ENCODE data around the gene OARD1. TPM values are rescaled to one million over a fixed set of nuclear protein-coding genes. Genes with fewer than 3 reads are reported as not detected.
A peak's percentile ranks its signal among the peaks of the same experiment; 100 is the strongest.

OARD1 gene
- polyA plus RNA-seq, 5 donors: 39.3 to 60.3 (median 55.5) TPM

- DNase-seq: no peak
Observed at GRCh38 chr6:41049955-41050354, 22.2 kb downstream of the OARD1 start.

DNA sequence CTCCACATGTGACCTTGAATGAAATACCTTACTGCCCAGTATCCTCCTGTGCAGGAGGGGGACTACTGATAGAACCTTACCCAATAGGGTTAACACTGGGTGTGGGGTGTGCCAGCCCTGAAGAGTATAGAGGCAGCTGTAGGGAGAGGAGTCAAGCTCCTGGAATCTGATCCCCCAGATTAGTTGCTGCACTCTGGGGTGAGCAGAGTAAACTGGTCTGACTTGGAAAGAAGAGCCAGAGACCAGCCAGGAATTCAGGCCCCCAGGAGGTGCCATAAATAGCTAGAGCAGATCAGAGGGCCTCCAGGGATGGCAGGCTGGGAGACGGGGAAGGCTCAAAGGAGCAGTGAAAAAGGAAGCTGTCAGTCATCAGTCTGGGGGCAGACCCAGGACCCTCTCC, 22.6 kb downstream of the OARD1 start:
- DNase-seq: no peak

DNA sequence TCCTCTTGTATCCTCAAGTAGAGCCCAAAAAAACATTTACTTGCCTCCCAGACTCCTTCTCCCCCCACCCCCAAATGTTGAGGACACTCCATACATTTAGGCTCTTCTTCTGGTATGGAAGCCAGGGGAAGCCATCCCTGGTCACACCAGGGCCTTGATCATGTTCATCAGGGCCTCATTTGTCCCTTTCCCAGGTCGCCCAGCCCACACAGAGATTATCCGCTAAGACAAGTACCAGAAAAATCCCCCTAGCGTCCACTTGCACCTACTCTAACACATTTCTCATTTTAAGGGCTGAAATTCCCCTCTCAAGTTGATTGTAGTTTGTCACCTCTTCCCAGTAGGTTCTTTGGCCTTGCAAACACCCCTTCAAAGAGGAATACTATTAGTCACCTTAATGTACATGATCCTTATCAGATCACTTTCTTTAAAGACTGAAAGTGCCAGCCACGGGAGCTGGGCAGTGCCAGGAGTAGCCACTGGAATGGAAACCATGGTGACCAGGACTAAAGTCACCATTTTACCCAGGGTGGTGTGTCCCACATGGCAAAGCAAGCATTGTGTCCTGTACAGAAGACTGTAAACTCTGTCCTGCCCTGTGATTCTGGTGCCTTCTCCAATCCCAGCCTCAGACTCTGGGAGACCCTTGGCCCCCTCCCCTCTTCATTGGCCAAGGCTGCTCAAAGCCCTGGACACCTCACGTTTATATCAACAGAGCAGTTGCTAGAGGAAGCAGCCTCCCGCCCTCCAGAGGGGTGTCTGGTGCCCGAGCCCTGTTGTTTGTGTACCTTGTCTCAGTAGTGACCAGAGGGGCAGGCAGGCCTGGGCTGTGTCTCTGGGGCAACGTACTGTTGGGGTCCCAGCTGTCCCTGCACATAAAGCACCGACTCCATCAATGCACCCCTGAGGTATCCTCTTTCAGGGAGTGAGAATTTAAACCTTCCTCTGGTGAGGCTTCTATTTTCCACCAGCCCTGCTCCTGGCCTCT, 24.1 kb downstream of the OARD1 start:
- DNase-seq: no peak

DNA sequence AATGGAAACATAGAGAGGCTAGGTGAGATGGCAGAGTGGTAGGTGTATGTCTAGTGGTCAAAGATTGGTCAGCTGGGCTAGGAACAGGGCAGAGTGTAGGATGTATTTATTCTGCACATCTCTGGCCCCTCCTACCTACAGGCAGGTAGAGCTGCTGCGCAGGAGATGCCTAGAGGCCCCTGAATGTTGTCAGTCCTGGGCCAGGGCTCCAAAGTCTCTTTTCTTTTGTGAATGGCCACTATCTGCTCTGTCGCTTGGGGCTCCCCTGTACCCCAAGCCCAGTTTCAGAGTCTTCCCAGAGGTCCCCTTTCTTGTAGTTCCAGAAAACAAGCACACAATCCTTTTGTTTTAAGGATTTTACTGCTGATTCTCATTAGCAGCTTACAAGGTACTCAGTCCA, 24.9 kb downstream of the OARD1 start:
- DNase-seq: no peak

GRCh38 chr6:41046084-41046483, 26.1 kb downstream of the OARD1 start:
- no peak for DNase-seq

GRCh38 chr6:41045664-41046063, 26.5 kb downstream of the OARD1 start:
- DNase-seq: no peak

DNA sequence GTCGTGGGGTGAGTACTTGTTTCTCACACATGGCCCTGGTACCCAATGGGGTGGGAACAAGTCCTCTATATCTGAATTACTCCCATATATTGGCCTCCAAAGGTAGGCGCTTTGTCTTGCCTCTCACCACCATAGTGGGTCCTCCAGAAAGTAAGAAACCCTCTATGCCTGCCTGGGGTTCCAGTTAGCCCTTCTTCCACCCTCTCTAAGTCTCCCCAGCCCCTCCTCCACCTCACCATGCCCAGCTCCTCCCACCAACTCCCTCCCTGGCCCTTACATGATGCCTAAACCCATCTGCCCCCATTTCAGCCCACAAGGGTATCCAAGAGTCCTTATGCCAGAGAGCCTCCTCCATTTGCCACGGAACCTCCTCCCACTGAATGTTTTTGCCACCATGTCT, 29.0 kb downstream of the OARD1 start:
- DNase-seq: no peak

- no peak for DNase-seq
Observed at GRCh38 chr6:41042226-41043055, 29.7 kb downstream of the OARD1 start, which contains the start of gene TSPO2. TSS of gene TSPO2 (plus strand) at chr6:41042467. CDS start at chr6:41042986, 519 bp downstream.

DNA sequence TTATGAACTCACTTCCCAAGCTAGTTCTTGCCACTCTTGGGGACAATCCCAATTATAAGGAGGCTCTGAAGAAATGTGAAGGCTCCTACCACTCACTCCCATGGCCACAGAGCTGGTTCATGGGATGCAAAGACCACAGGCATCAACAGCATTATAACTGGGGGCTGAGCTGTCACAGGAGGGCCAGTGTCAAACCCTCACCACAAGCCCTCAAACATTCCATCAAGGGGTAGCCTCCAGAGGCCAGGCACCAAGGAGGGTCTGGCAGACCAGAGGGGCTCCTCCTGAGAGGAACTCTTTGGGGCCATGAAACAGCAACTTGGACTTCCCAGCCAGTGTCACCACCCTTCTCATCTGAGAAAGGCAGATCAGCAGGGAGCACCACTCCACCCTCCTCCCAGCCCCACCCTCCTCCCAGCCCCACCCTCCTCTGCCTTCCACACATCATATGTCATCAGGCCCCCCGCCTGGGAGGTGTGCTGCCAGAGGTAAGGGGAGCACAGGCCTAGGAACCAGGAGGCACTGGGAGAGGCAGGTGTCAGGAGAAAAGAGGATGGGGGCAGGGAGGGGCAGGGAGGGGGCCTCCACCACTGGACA, 31.1 kb downstream of the OARD1 start:
- DNase-seq: no peak

GRCh38 chr6:41040101-41040939, 31.8 kb downstream of the OARD1 start:
- DNase-seq: no peak

DNA sequence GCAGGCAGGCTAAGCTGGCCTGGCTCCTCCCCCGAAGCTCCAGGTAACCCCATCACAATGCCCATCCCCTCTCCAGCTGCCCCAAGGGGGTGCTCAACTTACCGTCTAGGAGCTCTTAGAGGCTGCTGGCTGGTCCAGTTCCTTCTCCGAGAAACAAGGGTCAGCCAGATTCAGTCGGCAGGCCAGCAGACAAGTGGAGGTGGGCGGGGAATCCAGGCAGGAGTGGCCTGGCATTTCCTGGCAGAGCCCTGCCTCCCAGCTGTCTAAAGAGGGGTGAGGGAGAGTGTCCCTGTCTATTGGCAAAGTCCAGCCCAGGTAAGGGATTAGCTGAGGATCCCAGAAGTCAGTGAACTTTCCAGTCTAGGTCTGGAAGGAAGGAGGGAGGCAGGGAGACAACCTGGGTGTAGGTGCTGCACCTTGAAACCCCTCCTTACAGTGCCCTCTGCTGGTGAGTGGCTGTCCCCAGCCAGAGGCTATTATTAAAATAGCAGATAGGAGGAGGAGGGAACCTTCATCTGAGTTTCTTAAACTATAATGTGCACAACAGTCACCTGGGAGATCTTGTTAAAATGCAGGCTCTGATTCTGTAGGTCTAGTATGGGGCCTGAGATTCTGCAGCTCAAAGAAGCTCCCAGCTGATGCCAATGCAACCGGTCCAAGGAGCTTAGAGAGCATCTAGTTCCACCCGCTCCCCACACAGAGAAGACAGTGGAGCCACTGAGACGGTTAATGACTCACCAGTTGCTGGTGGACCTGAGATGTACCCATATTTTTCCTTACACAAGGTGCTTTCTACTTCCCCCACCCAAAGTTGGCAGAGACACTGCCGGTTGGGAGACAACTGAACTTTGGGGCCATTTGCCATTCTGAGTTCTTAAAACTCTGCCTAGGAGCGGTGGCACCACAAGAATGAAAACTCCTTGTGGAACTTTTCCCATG, 32.8 kb downstream of the OARD1 start, which contains the start of gene UNC5CL:
UNC5CL (minus strand) TSS at position 162 of the 939 bp plus-strand sequence. CDS start 4,147 bp downstream, outside the sequence.
- peak in 1 of 2 donors; percentile 12 for DNase-seq

DNA sequence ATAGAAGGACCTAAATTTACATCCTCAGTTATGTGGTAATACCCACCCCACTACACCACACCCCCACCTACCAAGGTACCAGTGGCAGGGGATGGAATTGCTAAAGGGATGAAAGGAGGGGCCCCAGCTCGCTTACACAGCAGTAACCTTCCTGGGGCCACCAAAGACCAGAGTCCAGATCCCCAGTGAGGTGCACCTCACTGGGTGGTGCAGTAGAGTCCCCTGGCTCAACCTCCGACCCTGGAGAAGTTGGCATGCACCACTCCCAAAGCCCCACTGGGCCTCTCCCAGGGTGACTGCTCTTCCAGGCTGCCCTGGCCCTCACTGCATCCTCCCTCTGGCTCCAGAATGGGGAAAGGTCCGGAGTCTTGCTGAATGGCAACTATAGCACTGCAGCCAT, 34.0 kb downstream of the OARD1 start:
- no peak for DNase-seq

DNA sequence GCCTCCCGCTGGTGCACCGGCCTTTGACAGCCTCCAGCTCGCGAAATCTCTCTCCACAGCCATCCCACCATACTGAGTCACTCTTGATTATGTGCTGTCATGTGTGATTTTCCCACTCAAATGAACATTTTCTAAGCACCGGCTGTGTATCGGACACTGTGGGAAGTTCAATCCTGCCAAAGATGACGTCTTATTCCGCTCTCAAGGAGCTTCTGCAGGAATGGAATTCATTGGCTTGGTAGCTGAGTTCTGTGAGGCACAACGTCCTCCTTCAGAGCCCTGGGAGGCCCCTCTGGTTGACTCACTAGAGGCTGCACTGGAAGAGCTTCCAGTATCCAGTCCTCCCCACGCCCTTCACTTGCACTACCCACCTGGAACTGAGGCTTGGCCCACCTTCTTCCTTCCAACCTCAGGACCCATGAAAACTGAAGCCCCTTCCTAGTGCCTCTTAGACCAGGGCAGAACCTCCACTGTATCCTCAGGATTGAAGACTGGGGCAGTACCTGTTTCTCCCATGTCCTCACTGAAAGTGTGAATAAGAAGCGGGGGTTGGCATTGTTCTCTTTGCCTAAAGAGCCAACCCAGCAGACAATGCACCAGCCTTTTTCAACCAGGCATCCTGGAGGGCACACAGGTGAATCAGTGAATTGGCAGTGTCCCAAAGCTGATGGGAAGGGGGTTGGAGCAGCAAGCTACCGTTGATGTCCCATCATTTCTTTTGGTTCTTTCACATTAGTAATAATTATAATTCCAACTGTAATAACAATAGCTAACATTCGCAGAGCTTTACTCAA, 34.9 kb downstream of the OARD1 start:
- DNase-seq: no peak

- DNase-seq: no peak
Observed at GRCh38 chr6:41036601-41037000, 35.6 kb downstream of the OARD1 start.

- DNase-seq: no peak
Observed at GRCh38 chr6:41036186-41036585, 36.0 kb downstream of the OARD1 start.

GRCh38 chr6:41033776-41034175, 38.4 kb downstream of the OARD1 start:
- no peak for DNase-seq

DNA sequence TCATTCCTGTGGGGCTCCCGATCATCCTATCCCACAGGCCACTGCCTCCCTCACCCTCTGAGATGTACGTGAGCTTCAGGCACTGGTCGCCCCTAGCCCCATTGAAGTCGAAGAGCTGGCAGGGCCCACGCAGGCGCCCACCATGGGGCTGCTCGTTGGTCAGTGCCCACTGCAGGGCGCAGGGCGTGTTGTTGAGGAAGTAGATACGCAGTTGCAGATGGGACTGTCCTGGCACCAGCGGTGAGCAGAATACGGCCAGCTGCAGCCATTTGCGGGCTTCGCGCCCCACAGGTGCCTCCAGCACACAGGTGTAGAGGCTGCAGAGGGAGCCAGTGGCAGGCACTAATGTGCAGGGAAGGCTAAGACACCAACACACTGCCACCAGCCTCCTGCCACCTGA, 39.3 kb downstream of the OARD1 start:
- DNase-seq: no peak

- DNase-seq: no peak
Observed at GRCh38 chr6:41028561-41029412, 43.4 kb downstream of the OARD1 start.

Measured in right lung (tissue), 5 donors.